IMR-90 (cell line): ENCODE data around the gene FBXO31. TPM values are rescaled to one million over a fixed set of nuclear protein-coding genes. Genes with fewer than 3 reads are reported as not detected.

Source experiments
- ATAC-seq: fragments of 200-7000 bp; cut with Tn5 transposase; 2 replicates; pipeline ENCODE4 v1.9.1; 2020; ENCODE audit warnings: low read depth, mild to moderate bottlenecking, moderate library complexity
- BruUV-seq: library from RNA; stranded (reverse); fragments of 400-500 nt; replicated peaks from 2 replicates; lab custom pipeline; 2021; lab: Mats Ljungman, UMichigan
- CTCF ChIA-PET: fragments of 300-600 bp; formaldehyde crosslinking; extraction: SDS; loops from one replicate; lab custom pipeline; 2021; ENCODE audit warnings: antibody characterized with exemption; lab: Yijun Ruan, JAX
- POLR2A ChIA-PET: fragments of 300-600 bp; sonication (Branson Sonifier 250); formaldehyde crosslinking; loops from one replicate; lab custom pipeline; 2022; ENCODE audit warnings: antibody characterized with exemption; ENCODE audit not compliant: unreplicated experiment; lab: Charles Lee
- DNase-seq: peaks from one replicate; pipeline ENCODE4 v3.0.0; 2013
- H2AFZ ChIP-seq: replicated peaks from 2 replicates; pipeline ENCODE3; 2013; ENCODE audit warnings: low read length, mild to moderate bottlenecking; ENCODE audit not compliant: poor library complexity
- H2AK5ac ChIP-seq: 2 replicates; pipeline ENCODE4 v1.6.1; 2013; ENCODE audit warnings: low read depth, low read length, inconsistent platforms
- H2AK9ac ChIP-seq: replicated peaks from 2 replicates; pipeline ENCODE3; 2013; ENCODE audit warnings: mild to moderate bottlenecking, low read depth, low read length, moderate library complexity; ENCODE audit not compliant: poor library complexity
- H2BK120ac ChIP-seq: 2 replicates; pipeline ENCODE4 v1.6.1; 2013; ENCODE audit warnings: low read depth, low read length, inconsistent platforms
- H2BK15ac ChIP-seq: 3 replicates; pipeline ENCODE4 v1.6.1; 2013; ENCODE audit warnings: low read depth, low read length, inconsistent platforms
- H2BK20ac ChIP-seq: 2 replicates; pipeline ENCODE4 v1.6.1; 2013; ENCODE audit warnings: low read depth, mild to moderate bottlenecking, inconsistent platforms, low read length, moderate library complexity
- H2BK5ac ChIP-seq: 2 replicates; pipeline ENCODE4 v1.6.1; 2013; ENCODE audit warnings: mild to moderate bottlenecking, low read depth, low read length, inconsistent platforms; ENCODE audit not compliant: poor library complexity, severe bottlenecking
- H3K14ac ChIP-seq: replicated peaks from 2 replicates; pipeline ENCODE4 v1.6.1; 2013; ENCODE audit warnings: low read depth, low read length, inconsistent platforms
- H3K18ac ChIP-seq: 2 replicates; pipeline ENCODE4 v1.6.1; 2013; ENCODE audit warnings: low read depth, low read length, control low read depth
- H3K23ac ChIP-seq: 2 replicates; pipeline ENCODE4 v1.6.1; 2013; ENCODE audit warnings: low read depth, low read length, inconsistent platforms
- H3K27ac ChIP-seq: 2 replicates; pipeline ENCODE4 v1.5.1; 2013; ENCODE audit warnings: mild to moderate bottlenecking, control low read depth, low read length; ENCODE audit not compliant: insufficient read depth
- H3K27me3 ChIP-seq: 2 replicates; pipeline ENCODE4 v1.6.1; 2013; ENCODE audit warnings: low read length; ENCODE audit not compliant: control insufficient read depth, insufficient read depth
- H3K36me3 ChIP-seq: 2 replicates; pipeline ENCODE4 v1.6.1; 2013; ENCODE audit warnings: low read length, mixed read lengths; ENCODE audit not compliant: control insufficient read depth, insufficient read depth
- H3K4ac ChIP-seq: 2 replicates; pipeline ENCODE4 v1.6.1; 2013; ENCODE audit warnings: low read depth, low read length, inconsistent platforms
- H3K4me1 ChIP-seq: 2 replicates; pipeline ENCODE4 v1.6.1; 2013; ENCODE audit warnings: low read length, mixed read lengths; ENCODE audit not compliant: control insufficient read depth, insufficient read depth
- H3K4me2 ChIP-seq: 2 replicates; pipeline ENCODE4 v1.6.1; 2013; ENCODE audit warnings: low read depth, mild to moderate bottlenecking, control low read depth, low read length, moderate library complexity
- H3K4me3 ChIP-seq: 2 replicates; pipeline ENCODE4 v1.5.1; 2013; ENCODE audit warnings: low read depth, mild to moderate bottlenecking, control low read depth, low read length, moderate library complexity; ENCODE audit not compliant: insufficient read depth
- H3K56ac ChIP-seq: 2 replicates; pipeline ENCODE4 v1.6.1; 2013; ENCODE audit warnings: low read length, inconsistent platforms; ENCODE audit not compliant: insufficient read depth; ENCODE audit errors: extremely low read depth
- H3K79me1 ChIP-seq, 2 experiments: 2 replicates each; pipeline ENCODE4 v1.6.1; 2013; ENCODE audit warnings: low read length in 2 of 2, inconsistent platforms in 1 of 2, low read depth in 1 of 2
- H3K9ac ChIP-seq: 2 replicates; pipeline ENCODE4 v1.6.1; 2013; ENCODE audit warnings: low read depth, low read length, control low read depth
- H3K9me1 ChIP-seq: 2 replicates; pipeline ENCODE4 v1.6.1; 2013; ENCODE audit warnings: low read length, inconsistent platforms; ENCODE audit not compliant: insufficient read depth
- H3K9me3 ChIP-seq: 2 replicates; pipeline ENCODE4 v1.6.1; 2013; ENCODE audit warnings: low read length; ENCODE audit not compliant: control insufficient read depth, insufficient read depth
- H4K20me1 ChIP-seq: 2 replicates; pipeline ENCODE4 v1.6.1; 2013; ENCODE audit warnings: low read length, inconsistent platforms; ENCODE audit not compliant: insufficient read depth
- H4K5ac ChIP-seq: 2 replicates; pipeline ENCODE4 v1.6.1; 2013; ENCODE audit warnings: mild to moderate bottlenecking, low read depth, low read length, control low read depth
- H4K8ac ChIP-seq, 2 experiments: 2 replicates each; pipeline ENCODE4 v1.6.1; 2013; ENCODE audit warnings: low read depth in 2 of 2, low read length in 2 of 2, control low read depth in 1 of 2, inconsistent platforms in 1 of 2
- H4K91ac ChIP-seq: 2 replicates; pipeline ENCODE4 v1.6.1; 2013; ENCODE audit warnings: low read depth, low read length, inconsistent platforms; ENCODE audit not compliant: insufficient read depth
- BHLHE40 ChIP-seq: fragments of 150-350 bp; IDR thresholded peaks from 2 replicates; pipeline ENCODE4 v1.6.1; 2016; ENCODE audit warnings: mild to moderate bottlenecking, low read depth, low read length
- CEBPB ChIP-seq: IDR thresholded peaks from 2 replicates; pipeline ENCODE4 v1.6.1; 2012; ENCODE audit warnings: low read depth, low read length, improper control_type of control experiment
- CHD1 ChIP-seq: IDR thresholded peaks from 2 replicates; pipeline ENCODE4 v1.6.1; 2012; ENCODE audit warnings: low read depth, low read length, improper control_type of control experiment
- CTCF ChIP-seq: conservative IDR thresholded peaks from 2 replicates; pipeline ENCODE4 v1.5.1; 2012; ENCODE audit warnings: mild to moderate bottlenecking, low read depth, low read length, improper control_type of control experiment
- ELK1 ChIP-seq: fragments of 150-350 bp; IDR thresholded peaks from 2 replicates; pipeline ENCODE4 v1.6.1; 2016; ENCODE audit warnings: low read depth, mild to moderate bottlenecking, low read length, moderate library complexity, borderline replicate concordance
- FOS ChIP-seq: fragments of 150-350 bp; IDR thresholded peaks from 2 replicates; pipeline ENCODE4 v1.6.1; 2016; ENCODE audit warnings: low read depth, low read length
- MAZ ChIP-seq: IDR thresholded peaks from 2 replicates; pipeline ENCODE4 v1.6.1; 2012; ENCODE audit warnings: low read depth, mild to moderate bottlenecking, low read length, improper control_type of control experiment, moderate library complexity, borderline replicate concordance
- MXI1 ChIP-seq: IDR thresholded peaks from 2 replicates; pipeline ENCODE4 v1.6.1; 2012; ENCODE audit warnings: low read depth, mild to moderate bottlenecking, low read length, moderate library complexity, borderline replicate concordance
- NFE2L2 ChIP-seq: fragments of 150-350 bp; IDR thresholded peaks from 2 replicates; pipeline ENCODE4 v1.6.1; 2016; ENCODE audit warnings: low read depth, mild to moderate bottlenecking, low read length
- POLR2A ChIP-seq: IDR thresholded peaks from 2 replicates; pipeline ENCODE4 v1.6.1; 2012; ENCODE audit warnings: mild to moderate bottlenecking, low read depth, low read length
- RAD21 ChIP-seq: IDR thresholded peaks from 2 replicates; pipeline ENCODE4 v1.6.1; 2012; ENCODE audit warnings: low read length, improper control_type of control experiment
- RFX5 ChIP-seq: IDR thresholded peaks from 2 replicates; pipeline ENCODE4 v1.8.0; 2012; ENCODE audit warnings: low read depth, mild to moderate bottlenecking, low read length, moderate library complexity
- SMC3 ChIP-seq: fragments of 150-350 bp; IDR thresholded peaks from 2 replicates; pipeline ENCODE4 v1.6.1; 2016; ENCODE audit warnings: low read depth, mild to moderate bottlenecking, antibody characterized with exemption, low read length, moderate library complexity
- WGBS, 2 experiments: methylation state at CpG; one replicate each; pipeline versions ENCODE4 v1.1.5 to v1.1.7; 2013; ENCODE audit warnings: missing lambda C conversion rate in 2 of 2; ENCODE audit not compliant: insufficient read length in 1 of 2; ENCODE audit errors: extremely low coverage in 2 of 2; 5-methylcytosine and 5-hydroxymethylcytosine counted together
- dilution Hi-C: fragments of 300-500 bp; cut with HindIII; formaldehyde crosslinking; loops from one replicate; pipeline ENCODE4 v1.14.3; 2018; ENCODE audit warnings: low sequenced_read_pairs; ENCODE audit not compliant: unreplicated experiment
- in situ Hi-C: fragments of 300-500 bp; cut with MboI; formaldehyde crosslinking; loops from 3 replicates; pipeline ENCODE4 v1.14.3; 2019; ENCODE audit warnings: low sequenced_read_pairs, inconsistent platforms, mixed read lengths
- intact Hi-C: fragments of 100-400 bp; cut with micrococcal nuclease; formaldehyde crosslinking; loops from 2 replicates; pipeline ENCODE4 v1.10.0; 2022
- polyA plus RNA-seq, 3 experiments: library from polyadenylated mRNA; depleted of rRNA; stranded (reverse); fragments of >200 nt; gene quantifications; 2 replicates each; pipeline ENCODE4 v1.2.3, GENCODE V29; 2012; ENCODE audit warnings: low replicate concordance in 1 of 3
- total RNA-seq: library from RNA; depleted of rRNA; stranded (reverse); fragments of >200 nt; gene quantifications from 2 replicates; pipeline ENCODE4 v1.2.3, GENCODE V29; 2012
- TF ChIP-seq, protein P1 (sequence below): fragments of 150-350 bp; IDR thresholded peaks from 2 replicates; pipeline ENCODE4 v1.6.1; 2017; ENCODE audit warnings: mild to moderate bottlenecking, antibody characterized with exemption, low read length, low read depth

FBXO31 gene
- total and polyA plus RNA-seq, 2 of the 4 experiments (the other 2 are of a cell fraction) = 10.4 to 16.9 TPM

- H3K9me1 ChIP-seq = no peaks in the 10 kb centered on the region
- 88% methylated on average over 3 of the region's 15 CpGs; no CpG with 5 or more reads in 1 of the 2 experiments for WGBS, 2 experiments
- intact Hi-C loops = loop anchor here (2.0 kb wide), 1 partner anchor 55 kb away; no protein-coding TSS in a partner anchor
- TF ChIP-seq RAD21 (no peak), NFE2L2 (no peak), MXI1 (no peak), CHD1 (no peak), MAZ (no peak), ELK1 (no peak), POLR2A (no peak), SMC3 (no peak), RFX5 (no peak), BHLHE40 (no peak), CTCF (no peak), FOS (no peak), CEBPB (no peak)
- TF ChIP-seq, protein P1, sequence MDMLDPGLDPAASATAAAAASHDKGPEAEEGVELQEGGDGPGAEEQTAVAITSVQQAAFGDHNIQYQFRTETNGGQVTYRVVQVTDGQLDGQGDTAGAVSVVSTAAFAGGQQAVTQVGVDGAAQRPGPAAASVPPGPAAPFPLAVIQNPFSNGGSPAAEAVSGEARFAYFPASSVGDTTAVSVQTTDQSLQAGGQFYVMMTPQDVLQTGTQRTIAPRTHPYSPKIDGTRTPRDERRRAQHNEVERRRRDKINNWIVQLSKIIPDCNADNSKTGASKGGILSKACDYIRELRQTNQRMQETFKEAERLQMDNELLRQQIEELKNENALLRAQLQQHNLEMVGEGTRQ = no peak
- H2AK5ac ChIP-seq = no peak overlapping the region
- no peak overlapping the region for H3K14ac ChIP-seq
- dilution Hi-C loops = no loop called here
- no peak overlapping the region for H3K4me2 ChIP-seq
- no TSS peak for BruUV-seq
- no peak overlapping the region for H3K27ac ChIP-seq
- no peak overlapping the region for H3K9ac ChIP-seq
- no peak overlapping the region for H4K91ac ChIP-seq
- in situ Hi-C loops = loop anchor here (10.0 kb wide), 1 partner anchor 309 kb away; no protein-coding TSS in a partner anchor
- no peaks in the 10 kb centered on the region for H3K9me3 ChIP-seq
- no peak overlapping the region for H3K56ac ChIP-seq
- no peak overlapping the region for H2BK20ac ChIP-seq
- peaks cover 14% of the 10 kb centered on the region for H4K20me1 ChIP-seq
- no peak overlapping the region for H3K18ac ChIP-seq
- H3K27me3 ChIP-seq = no peaks in the 10 kb centered on the region
- H3K79me1 ChIP-seq = peaks cover 0 to 13% of the 10 kb centered on the region in 2 experiments; a peak in 1 of 4 replicates
- no peak overlapping the region for H2BK5ac ChIP-seq
- ATAC-seq = no peak
- no peak overlapping the region for H4K8ac ChIP-seq
- POLR2A ChIA-PET = no interaction called here
- H4K5ac ChIP-seq = no peak overlapping the region
- CTCF ChIA-PET = interaction anchor here (0.5 kb wide), 1 partner anchor 183 kb away, joined by 3 read pairs; no protein-coding TSS in a partner anchor
- no peak overlapping the region for H2AFZ ChIP-seq
- H3K4me3 ChIP-seq = no peak overlapping the region
- peaks cover 6% of the 10 kb centered on the region; the same call in 1 of the 2 replicates for H3K4me1 ChIP-seq
- no peak overlapping the region for H3K4ac ChIP-seq
- H3K23ac ChIP-seq = no peak overlapping the region
- H2BK120ac ChIP-seq = no peak overlapping the region
- H2BK15ac ChIP-seq = no peak overlapping the region
- peak; percentile 10 for DNase-seq
- peaks cover 16% of the 10 kb centered on the region; the same call in 1 of the 2 replicates for H3K36me3 ChIP-seq
- no peak overlapping the region for H2AK9ac ChIP-seq
Observed at GRCh38 chr16:87325423-87325858, 58.1 kb downstream of the FBXO31 start.
